ENCODE results near the gene KLK4. TPM values are rescaled to one million over a fixed set of nuclear protein-coding genes. Genes with fewer than 3 reads are reported as not detected.
"Not testable (repeated sequence)": the region's sequence is repeated elsewhere in the genome, so short reads cannot be mapped to it uniquely, and the experiment has no call there.

Gene KLK4
- polyA plus RNA-seq, 1 experiment: not detected

DNA sequence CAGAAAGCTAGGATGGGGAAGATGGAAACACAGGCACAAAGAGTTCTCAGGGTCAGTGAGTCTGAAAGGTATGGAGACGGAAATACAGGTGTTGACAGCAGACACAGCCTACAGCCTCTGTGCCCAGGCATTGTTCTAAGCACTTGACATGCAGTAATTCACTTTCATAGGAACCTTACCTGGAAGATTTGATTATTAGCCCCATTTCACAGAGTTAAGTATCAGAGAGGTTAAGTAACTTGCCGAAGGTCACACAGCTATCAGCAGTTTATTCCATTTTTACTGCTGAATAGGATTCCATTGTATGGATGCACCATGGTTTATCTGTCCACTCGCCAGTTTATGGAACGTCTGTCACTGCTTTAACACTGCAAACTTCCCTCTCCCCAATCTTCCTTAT is 13.2 kb downstream of the KLK4 start:
- DNase-seq (ENCODE audit: low read depth, low spot score): no peak
- ChIA-PET POLR2A (no interaction called here), CTCF (interaction anchor here (1.3 kb wide), 1 partner anchor 24 kb away, joined by 5 read pairs; no protein-coding TSS in a partner anchor)
- TF ChIP-seq, protein P1, sequence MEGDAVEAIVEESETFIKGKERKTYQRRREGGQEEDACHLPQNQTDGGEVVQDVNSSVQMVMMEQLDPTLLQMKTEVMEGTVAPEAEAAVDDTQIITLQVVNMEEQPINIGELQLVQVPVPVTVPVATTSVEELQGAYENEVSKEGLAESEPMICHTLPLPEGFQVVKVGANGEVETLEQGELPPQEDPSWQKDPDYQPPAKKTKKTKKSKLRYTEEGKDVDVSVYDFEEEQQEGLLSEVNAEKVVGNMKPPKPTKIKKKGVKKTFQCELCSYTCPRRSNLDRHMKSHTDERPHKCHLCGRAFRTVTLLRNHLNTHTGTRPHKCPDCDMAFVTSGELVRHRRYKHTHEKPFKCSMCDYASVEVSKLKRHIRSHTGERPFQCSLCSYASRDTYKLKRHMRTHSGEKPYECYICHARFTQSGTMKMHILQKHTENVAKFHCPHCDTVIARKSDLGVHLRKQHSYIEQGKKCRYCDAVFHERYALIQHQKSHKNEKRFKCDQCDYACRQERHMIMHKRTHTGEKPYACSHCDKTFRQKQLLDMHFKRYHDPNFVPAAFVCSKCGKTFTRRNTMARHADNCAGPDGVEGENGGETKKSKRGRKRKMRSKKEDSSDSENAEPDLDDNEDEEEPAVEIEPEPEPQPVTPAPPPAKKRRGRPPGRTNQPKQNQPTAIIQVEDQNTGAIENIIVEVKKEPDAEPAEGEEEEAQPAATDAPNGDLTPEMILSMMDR (IDR thresholded peaks at IDR 0.05; ENCODE audit: low read depth, low read length): no peak
- no peak overlapping the region for H3K4me3 ChIP-seq (ENCODE audit: low read depth, low read length)
- H3K27ac ChIP-seq (ENCODE audit: low read depth, low read length): no peak overlapping the region
- no peaks in the 10 kb centered on the region; the same call in 1 of the 2 replicates for H3K9me3 ChIP-seq (ENCODE audit: control insufficient read depth, insufficient read depth, low read length)
- H3K27me3 ChIP-seq (ENCODE audit: control insufficient read depth, insufficient read depth, low read length): no peaks in the 10 kb centered on the region

DNA sequence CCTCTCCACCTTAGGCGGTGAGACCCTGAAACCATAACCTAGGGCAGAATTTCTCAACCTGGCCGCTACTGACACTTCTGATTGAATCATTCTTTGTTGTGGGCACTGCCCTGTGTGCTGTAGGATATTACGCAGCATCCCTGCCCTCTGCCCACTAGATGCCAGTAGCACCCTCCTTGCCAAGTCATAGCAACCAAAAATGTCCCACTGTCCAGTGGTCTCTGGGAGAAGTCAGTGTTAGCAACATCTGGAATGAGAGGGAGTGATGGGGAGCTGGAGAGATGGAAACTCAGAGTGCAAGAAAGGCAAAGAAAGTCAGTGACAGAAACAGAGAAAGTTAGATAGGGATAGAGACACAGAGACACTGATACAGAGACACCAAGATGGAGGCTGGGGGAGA is 13.6 kb downstream of the KLK4 start:
- CTCF ChIA-PET: interaction anchor here (0.6 kb wide), 1 partner anchor 116 kb away, joined by 6 read pairs; no protein-coding TSS in a partner anchor
- POLR2A ChIA-PET: no interaction called here
- H3K27ac ChIP-seq (ENCODE audit: low read depth, low read length): no peak overlapping the region

DNA sequence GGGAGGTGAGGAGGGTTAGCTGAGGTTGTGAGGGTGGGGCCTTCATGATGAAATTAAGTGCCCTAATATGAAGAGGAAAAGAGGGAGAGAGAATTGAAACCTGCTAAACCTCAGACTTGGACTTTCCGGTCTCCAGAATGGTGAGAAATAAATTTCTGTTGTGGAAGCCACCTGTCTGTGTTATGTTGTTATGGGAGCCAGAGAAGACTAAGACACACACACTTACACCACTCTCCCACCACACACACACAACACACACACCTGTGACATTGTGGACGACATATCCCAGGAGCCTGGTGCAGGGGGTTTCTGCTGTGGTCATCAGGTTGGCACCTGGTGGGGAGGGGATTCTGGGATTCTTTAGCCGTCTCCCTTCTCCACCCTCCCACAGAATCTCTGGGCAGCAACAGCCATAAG is 14.0 kb downstream of the KLK4 start:
- H3K27me3 ChIP-seq (ENCODE audit: control insufficient read depth, insufficient read depth, low read length): no peaks in the 10 kb centered on the region
- CTCF ChIA-PET: interaction anchor here (0.6 kb wide), 1 partner anchor 115 kb away, joined by 6 read pairs; no protein-coding TSS in a partner anchor
- TF ChIP-seq, protein P1 (IDR thresholded peaks at IDR 0.05; ENCODE audit: low read depth, low read length): no peak
- no peak overlapping the region for H3K4me3 ChIP-seq (ENCODE audit: low read depth, low read length)
- H3K9me3 ChIP-seq (ENCODE audit: control insufficient read depth, insufficient read depth, low read length): no peaks in the 10 kb centered on the region; the same call in 1 of the 2 replicates
- DNase-seq (ENCODE audit: low read depth, low spot score): no peak
- H3K27ac ChIP-seq (ENCODE audit: low read depth, low read length): no peak overlapping the region
- POLR2A ChIA-PET: no interaction called here

More for the DNA sequence above, 13.6 kb downstream of the KLK4 start:
- TF ChIP-seq, protein P1 (IDR thresholded peaks at IDR 0.05; ENCODE audit: low read depth, low read length): no peak
- Histone ChIP-seq H3K9me3 (ENCODE audit: control insufficient read depth, insufficient read depth, low read length) (no peaks in the 10 kb centered on the region; the same call in 1 of the 2 replicates), H3K27me3 (ENCODE audit: control insufficient read depth, insufficient read depth, low read length) (no peaks in the 10 kb centered on the region), H3K4me3 (ENCODE audit: low read depth, low read length) (no peak overlapping the region)
- DNase-seq (ENCODE audit: low read depth, low spot score): no peak

DNA sequence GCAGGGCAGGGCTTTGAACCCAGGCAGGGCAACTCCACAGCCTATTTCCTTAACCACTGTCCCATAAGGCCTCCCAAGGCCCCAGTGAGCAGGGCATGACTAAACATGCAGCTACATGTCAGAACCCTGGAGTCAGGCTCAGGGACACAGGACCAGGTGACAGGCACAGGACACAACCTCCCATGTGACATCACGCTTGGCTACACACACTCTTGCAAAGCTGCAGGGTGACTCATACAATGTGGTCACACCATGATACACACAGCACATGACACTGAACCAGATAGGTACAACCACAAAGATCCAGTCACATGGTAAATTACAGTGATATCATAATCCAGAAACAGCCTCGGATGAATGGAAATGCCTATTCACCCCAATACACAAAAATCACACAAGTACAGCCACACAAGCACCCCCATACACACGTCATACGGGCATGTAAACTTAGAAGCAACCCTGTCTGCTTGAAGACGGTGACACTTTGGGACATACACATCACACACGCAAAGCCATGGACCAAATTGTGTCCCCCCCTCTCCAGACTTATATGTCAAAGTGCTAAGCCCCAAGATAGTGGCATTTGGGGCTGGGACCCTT is 14.5 kb downstream of the KLK4 start:
- DNase-seq (ENCODE audit: low read depth, low spot score): no peak
- no peaks in the 10 kb centered on the region; the same call in 1 of the 2 replicates for H3K9me3 ChIP-seq (ENCODE audit: control insufficient read depth, insufficient read depth, low read length)
- ChIA-PET CTCF (no interaction called here), POLR2A (no interaction called here)
- H3K27ac ChIP-seq (ENCODE audit: low read depth, low read length): no peak overlapping the region
- H3K4me3 ChIP-seq (ENCODE audit: low read depth, low read length): no peak overlapping the region
- TF ChIP-seq, protein P1 (IDR thresholded peaks at IDR 0.05; ENCODE audit: low read depth, low read length): no peak
- no peaks in the 10 kb centered on the region for H3K27me3 ChIP-seq (ENCODE audit: control insufficient read depth, insufficient read depth, low read length)

DNA sequence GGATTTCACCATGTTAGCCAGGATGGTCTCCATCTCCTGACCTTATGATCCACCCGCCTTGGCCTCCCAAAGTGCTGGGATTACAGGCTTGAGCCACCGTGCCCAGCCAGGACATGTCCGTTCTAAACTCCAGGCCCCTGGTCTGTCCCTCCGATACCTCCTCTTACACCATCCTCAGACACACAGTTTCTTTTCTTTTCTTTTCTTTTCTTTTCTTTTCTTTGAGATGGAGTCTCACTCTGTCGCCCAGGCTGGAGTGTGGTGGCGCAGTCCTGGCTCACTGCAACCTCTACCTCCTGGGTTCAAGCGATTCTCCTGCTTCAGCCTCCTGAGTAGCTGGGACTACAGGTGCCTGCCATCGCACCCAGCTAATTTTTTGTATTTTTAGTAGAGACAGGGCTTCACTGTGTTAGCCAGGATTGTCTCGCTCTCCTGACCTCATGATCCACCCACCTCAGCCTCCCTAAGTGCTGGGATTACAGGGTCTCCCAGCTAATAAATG is 15.1 kb downstream of the KLK4 start:
- H3K9me3 ChIP-seq (ENCODE audit: control insufficient read depth, insufficient read depth, low read length); H3K27ac ChIP-seq (ENCODE audit: low read depth, low read length); CTCF ChIA-PET; H3K4me3 ChIP-seq (ENCODE audit: low read depth, low read length); DNase-seq (ENCODE audit: low read depth, low spot score); POLR2A ChIA-PET; H3K27me3 ChIP-seq (ENCODE audit: control insufficient read depth, insufficient read depth, low read length): not testable (repeated sequence)
